Measurements from ENCODE around the gene FRG2C.
A peak's percentile ranks its signal among the peaks of the same experiment; 100 is the strongest.
"Not testable (repeated sequence)": the region's sequence is repeated elsewhere in the genome, so short reads cannot be mapped to it uniquely, and the experiment has no call there.

GRCh38 chr3:75643031-75643800 lies 20.9 kb upstream of the FRG2C start:
- TF ChIP-seq CTCF (IDR thresholded peaks at IDR 0.05 in 4 of 5, conservative IDR thresholded peaks at IDR 0.05 in 1 of 5), result peak in 4 of 5 experiments; percentile 18 to 61 (median 40)
- not testable (repeated sequence) for TF ChIP-seq POLR2A (IDR thresholded peaks at IDR 0.05)
